Thymus (tissue), 14 donors: Measurements from ENCODE around the gene SCGB1D1. TPM values are rescaled to one million over a fixed set of nuclear protein-coding genes. Genes with fewer than 3 reads are reported as not detected.

ENCODE experiments used
- DNase-seq, 9 donors: peaks; one replicate each; pipeline ENCODE4 v3.0.0-alpha.2; 2013; ENCODE audit warnings: low spot score in 9 of 9, low read depth in 6 of 9, missing footprints in 1 of 9
- H3K27ac ChIP-seq, 2 donors: one replicate each; pipeline ENCODE4 v1.5.1; 2013; ENCODE audit warnings: control low read depth in 1 of 2, low read depth in 1 of 2, low read length in 1 of 2, mild to moderate bottlenecking in 1 of 2, moderate library complexity in 1 of 2
- H3K27me3 ChIP-seq, 2 donors: one replicate each; pipeline ENCODE4 v1.5.1; 2013; ENCODE audit warnings: low read length in 1 of 2; ENCODE audit not compliant: control insufficient read depth in 2 of 2, insufficient read depth in 1 of 2
- H3K36me3 ChIP-seq, 2 donors: one replicate each; pipeline ENCODE4 v1.5.1; 2013; ENCODE audit warnings: low read length in 1 of 2, mild to moderate bottlenecking in 1 of 2, moderate library complexity in 1 of 2; ENCODE audit not compliant: control insufficient read depth in 2 of 2, insufficient read depth in 2 of 2
- H3K4me1 ChIP-seq, 2 donors: one replicate each; pipeline ENCODE4 v1.5.1; 2013; ENCODE audit warnings: low read length in 2 of 2; ENCODE audit not compliant: control insufficient read depth in 2 of 2, insufficient read depth in 2 of 2
- H3K4me3 ChIP-seq, 2 donors: one replicate each; pipeline ENCODE4 v1.5.1; 2013; ENCODE audit warnings: low read length in 2 of 2, control low read depth in 1 of 2, mild to moderate bottlenecking in 1 of 2
- H3K9me3 ChIP-seq, 2 donors: one replicate each; pipeline ENCODE4 v1.5.1; 2013; ENCODE audit warnings: low read length in 1 of 2, mild to moderate bottlenecking in 1 of 2; ENCODE audit not compliant: control insufficient read depth in 2 of 2, insufficient read depth in 1 of 2
- WGBS: extraction: QIAGEN DNeasy Blood & Tissue Kit; methylation state at CpG from one replicate; pipeline ENCODE4 v1.1.7; 2013; 5-methylcytosine and 5-hydroxymethylcytosine counted together
- long read RNA-seq, 10 donors: transcript quantifications; one replicate each; lab custom pipeline, GENCODE V29; 2026
- polyA plus RNA-seq: library from polyadenylated mRNA; stranded (reverse); fragments of 200-250 nt; gene quantifications from one replicate; pipeline ENCODE4 v1.2.3, GENCODE V29; 2013
- total RNA-seq: library from RNA; stranded (reverse); fragments of 120-200 nt; gene quantifications from one replicate; pipeline ENCODE4 v1.2.4, GENCODE V29; 2013
- donor health status: healthy.

Gene SCGB1D1, protein sequence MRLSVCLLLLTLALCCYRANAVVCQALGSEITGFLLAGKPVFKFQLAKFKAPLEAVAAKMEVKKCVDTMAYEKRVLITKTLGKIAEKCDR
- 1.6 TPM for total RNA-seq
- 9.3 TPM for polyA plus RNA-seq
- long read RNA-seq, donor 1 = 0 reads
- long read RNA-seq, donor 2 = 0 reads
- long read RNA-seq, donor 3 = 0 reads
- long read RNA-seq, donor 4 = 0 reads
- long read RNA-seq, donor 5 = 0 reads
- long read RNA-seq, donor 6 = 0 reads
- long read RNA-seq, donor 7 = 0 reads
- long read RNA-seq, donor 8 = 0 reads
- long read RNA-seq, donor 9 = 0 reads
- long read RNA-seq, donor 10 = 0 reads

DNA sequence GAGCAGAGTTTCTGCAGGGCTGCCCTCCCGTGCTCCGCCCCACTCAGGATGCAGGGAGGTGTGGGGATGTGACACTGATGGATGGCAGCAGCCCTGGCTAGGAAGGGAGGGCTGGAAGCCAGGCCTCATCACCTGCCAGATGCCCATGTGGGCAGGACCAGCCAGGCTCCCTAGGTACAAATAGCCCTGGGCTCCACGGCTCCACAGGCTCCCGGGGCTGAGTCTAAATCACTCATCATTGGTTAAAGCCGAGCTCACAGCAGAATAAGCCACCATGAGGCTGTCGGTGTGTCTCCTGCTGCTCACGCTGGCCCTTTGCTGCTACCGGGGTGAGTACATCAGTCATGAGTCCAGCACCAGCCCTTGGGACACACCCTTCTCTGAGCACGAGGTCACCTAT is at the start of gene SCGB1D1:
Gene SCGB1D1, plus strand, starts transcription at position 206 of the 400 bp plus-strand sequence. Its CDS starts 69 bp downstream, at position 275.
- H3K27me3 ChIP-seq = peaks cover 0 to 3% of the 10 kb centered on the region in 2 donors
- DNase-seq = no peak
- H3K27ac ChIP-seq = no peak within 1 kb of the TSS
- no peaks in the 10 kb centered on the region for H3K9me3 ChIP-seq
- no peaks in the 10 kb centered on the region for H3K4me1 ChIP-seq
- H3K4me3 ChIP-seq = no peak within 1 kb of the TSS
- H3K36me3 ChIP-seq = no peaks in the 10 kb centered on the region
- 78% methylated on average over 9 of the region's 9 CpGs for WGBS

DNA sequence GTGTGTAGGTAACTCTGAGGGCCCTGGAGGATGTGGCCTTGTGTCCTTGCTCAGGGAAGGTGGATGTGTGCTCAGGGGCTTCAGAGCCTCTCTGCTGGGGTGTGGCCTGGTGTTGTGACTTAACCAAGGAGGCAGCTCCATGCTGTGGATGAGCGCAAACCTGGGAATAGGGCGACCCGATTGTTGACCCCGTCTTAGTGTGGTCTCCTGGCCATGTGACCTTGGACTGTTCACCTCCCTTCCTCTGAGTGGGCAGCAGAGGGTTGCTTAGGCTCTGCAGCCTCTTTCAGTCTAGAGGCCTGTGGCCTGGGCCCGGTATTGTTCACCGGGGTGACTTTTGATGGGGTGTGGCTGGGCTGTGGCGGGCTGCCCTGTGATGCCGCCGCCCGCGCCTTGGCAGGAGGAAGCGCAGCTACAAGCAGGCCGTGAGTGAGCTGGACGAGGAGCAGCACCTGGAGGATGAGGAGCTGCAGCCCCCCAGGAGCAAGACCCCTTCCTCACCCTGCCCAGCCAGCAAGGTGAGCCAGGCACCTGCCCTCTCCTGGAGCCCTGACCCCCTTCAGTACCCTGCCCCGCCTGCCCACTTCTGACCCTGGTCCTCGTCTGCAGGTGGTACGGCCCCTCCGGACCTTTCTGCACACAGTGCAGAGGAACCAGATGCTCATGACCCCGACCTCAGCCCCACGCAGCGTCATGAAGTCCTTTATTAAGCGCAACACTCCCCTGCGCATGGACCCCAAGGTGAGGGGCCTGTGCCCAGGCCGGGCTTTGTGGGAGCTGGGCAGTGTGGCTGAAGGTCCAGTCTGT is 49.5 kb upstream of the SCGB1D1 start:
- H3K27ac ChIP-seq = no peak overlapping the region
- H3K9me3 ChIP-seq = no peaks in the 10 kb centered on the region
- 97% methylated on average over 24 of the region's 24 CpGs for WGBS
- H3K36me3 ChIP-seq = peaks cover 87 to 89% of the 10 kb centered on the region in 2 donors
- no peaks in the 10 kb centered on the region for H3K27me3 ChIP-seq
- H3K4me3 ChIP-seq = no peak overlapping the region
- no peaks in the 10 kb centered on the region for H3K4me1 ChIP-seq
- no peak for DNase-seq

- no peaks in the 10 kb centered on the region for H3K4me1 ChIP-seq
- H3K9me3 ChIP-seq = no peaks in the 10 kb centered on the region
- no peak for DNase-seq
- peaks cover 95% of the 10 kb centered on the region in 2 donors for H3K36me3 ChIP-seq
- no peak overlapping the region for H3K27ac ChIP-seq
- 91% methylated on average over 22 of the region's 22 CpGs for WGBS
- H3K4me3 ChIP-seq = no peak overlapping the region
- no peaks in the 10 kb centered on the region for H3K27me3 ChIP-seq
Observed at GRCh38 chr11:62141111-62142042, 48.6 kb upstream of the SCGB1D1 start.

GRCh38 chr11:62142043-62142375 is 48.0 kb upstream of the SCGB1D1 start:
- Histone ChIP-seq H3K27ac (no peak overlapping the region), H3K27me3 (no peaks in the 10 kb centered on the region), H3K4me3 (no peak overlapping the region), H3K4me1 (no peaks in the 10 kb centered on the region), H3K9me3 (no peaks in the 10 kb centered on the region), H3K36me3 (peaks cover 95 to 96% of the 10 kb centered on the region in 2 donors)
- no peak for DNase-seq
- WGBS = 99% methylated on average over 4 of the region's 4 CpGs

GRCh38 chr11:62142921-62143320 is 47.1 kb upstream of the SCGB1D1 start:
- Histone ChIP-seq H3K4me1 (no peaks in the 10 kb centered on the region), H3K27me3 (no peaks in the 10 kb centered on the region), H3K27ac (no peak overlapping the region), H3K9me3 (no peaks in the 10 kb centered on the region), H3K36me3 (peaks cover 97 to 98% of the 10 kb centered on the region in 2 donors), H3K4me3 (no peak overlapping the region)
- no peak for DNase-seq
- WGBS = 90% methylated on average over 3 of the region's 3 CpGs

DNA sequence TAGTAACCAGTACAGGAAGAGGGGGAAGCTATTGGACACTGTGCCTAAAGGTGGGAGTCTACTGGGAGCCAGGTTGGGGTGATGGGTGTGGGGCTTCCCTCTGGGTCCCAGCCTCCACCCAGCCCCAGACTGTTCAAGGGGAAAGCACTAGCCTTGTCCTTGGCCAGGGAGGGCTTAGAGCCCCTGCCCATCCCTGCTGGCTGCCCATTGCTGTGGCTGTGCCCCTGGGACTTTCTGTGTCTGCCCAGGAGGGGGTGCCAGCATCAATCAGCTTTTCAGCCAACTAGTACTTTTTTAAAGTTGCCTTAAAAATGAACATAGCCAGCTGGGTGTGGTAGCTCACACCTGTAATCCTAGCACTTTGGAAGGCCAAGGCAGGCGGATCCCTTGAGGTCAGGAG is 46.3 kb upstream of the SCGB1D1 start:
- no peak overlapping the region for H3K4me3 ChIP-seq
- H3K4me1 ChIP-seq = no peaks in the 10 kb centered on the region
- H3K9me3 ChIP-seq = no peaks in the 10 kb centered on the region
- H3K27ac ChIP-seq = no peak overlapping the region
- H3K27me3 ChIP-seq = no peaks in the 10 kb centered on the region
- WGBS = 96% methylated on average over 1 of the region's 1 CpG
- DNase-seq = no peak
- H3K36me3 ChIP-seq = peaks cover 96 to 97% of the 10 kb centered on the region in 2 donors

- H3K9me3 ChIP-seq = no peaks in the 10 kb centered on the region
- H3K27me3 ChIP-seq = no peaks in the 10 kb centered on the region
- peaks cover 96 to 97% of the 10 kb centered on the region in 2 donors for H3K36me3 ChIP-seq
- no peaks in the 10 kb centered on the region for H3K4me1 ChIP-seq
- H3K27ac ChIP-seq = no peak overlapping the region
- WGBS = 98% methylated on average over 24 of the region's 24 CpGs
- H3K4me3 ChIP-seq = no peak overlapping the region
- no peak for DNase-seq
Observed at GRCh38 chr11:62144641-62145255, 45.3 kb upstream of the SCGB1D1 start.

GRCh38 chr11:62145261-62145871 is 44.6 kb upstream of the SCGB1D1 start:
- 98% methylated on average over 11 of the region's 11 CpGs for WGBS

More at GRCh38 chr11:62145261-62145871, 44.6 kb upstream of the SCGB1D1 start:
- H3K36me3 ChIP-seq = peaks cover 97% of the 10 kb centered on the region in 2 donors
- no peaks in the 10 kb centered on the region for H3K9me3 ChIP-seq
- no peaks in the 10 kb centered on the region for H3K4me1 ChIP-seq
- no peak for DNase-seq
- no peaks in the 10 kb centered on the region for H3K27me3 ChIP-seq
- no peak overlapping the region for H3K4me3 ChIP-seq
- no peak overlapping the region for H3K27ac ChIP-seq
